Osteoblast (primary cell): ENCODE measurements around the gene PRKAG2. TPM values are rescaled to one million over a fixed set of nuclear protein-coding genes. Genes with fewer than 3 reads are reported as not detected.

Experiments used
- DNase-seq: peaks from one replicate; pipeline ENCODE4 v3.0.0; 2011; ENCODE audit warnings: low spot score, mixed read lengths; ENCODE audit not compliant: insufficient read length; ENCODE audit errors: missing footprints
- H2AFZ ChIP-seq: 2 replicates; pipeline ENCODE4 v1.6.0; 2011; ENCODE audit warnings: mild to moderate bottlenecking, low read length
- H3K27ac ChIP-seq: 2 replicates; pipeline ENCODE4 v1.5.1; 2011; ENCODE audit warnings: mild to moderate bottlenecking, low read depth, low read length, moderate library complexity
- H3K27me3 ChIP-seq: 2 replicates; pipeline ENCODE4 v1.6.0; 2012; ENCODE audit warnings: mild to moderate bottlenecking, control low read depth, inconsistent platforms, low read length, moderate library complexity; ENCODE audit not compliant: insufficient read depth
- H3K36me3 ChIP-seq: 2 replicates; pipeline ENCODE4 v1.5.1; 2011; ENCODE audit warnings: mild to moderate bottlenecking, low read length, control low read depth, moderate library complexity; ENCODE audit not compliant: insufficient read depth
- H3K4me1 ChIP-seq: 2 replicates; pipeline ENCODE4 v1.5.1; 2011; ENCODE audit warnings: mild to moderate bottlenecking, low read length, control low read depth, moderate library complexity; ENCODE audit not compliant: insufficient read depth
- H3K4me2 ChIP-seq: 2 replicates; pipeline ENCODE4 v1.6.0; 2011; ENCODE audit warnings: mild to moderate bottlenecking, low read length; ENCODE audit not compliant: insufficient read depth
- H3K4me3 ChIP-seq: fragments of 200-600 bp; sonication (generic); 3 replicates; pipeline ENCODE4 v1.5.1; 2012; ENCODE audit warnings: mild to moderate bottlenecking, low read length, inconsistent platforms; ENCODE audit not compliant: insufficient read depth
- H3K79me2 ChIP-seq: 2 replicates; pipeline ENCODE4 v1.6.0; 2012; ENCODE audit warnings: mild to moderate bottlenecking, low read length, control low read depth, inconsistent platforms; ENCODE audit not compliant: insufficient read depth
- H3K9me3 ChIP-seq: 2 replicates; pipeline ENCODE4 v1.5.1; 2011; ENCODE audit warnings: low read depth, low read length, control low read depth
- H4K20me1 ChIP-seq: 2 replicates; pipeline ENCODE4 v1.6.0; 2012; ENCODE audit warnings: mild to moderate bottlenecking, low read length, control low read depth; ENCODE audit not compliant: insufficient read depth
- CTCF ChIP-seq: IDR thresholded peaks from 2 replicates; pipeline ENCODE4 v1.5.1; 2011; ENCODE audit warnings: mild to moderate bottlenecking, low read depth, low read length, moderate library complexity; ENCODE audit errors: extremely low read depth
- total RNA-seq: library from RNA; depleted of rRNA; stranded (reverse); fragments of >200 nt; gene quantifications from 2 replicates; pipeline ENCODE4 v1.2.3, GENCODE V29; 2012

PRKAG2 gene
- total RNA-seq, 1 donor = 20.6 TPM

- H4K20me1 ChIP-seq = no peaks in the 10 kb centered on the region
- H3K4me3 ChIP-seq = no peak overlapping the region
- H3K27me3 ChIP-seq = peaks cover 54% of the 10 kb centered on the region
- no peaks in the 10 kb centered on the region for H3K4me1 ChIP-seq
- no peaks in the 10 kb centered on the region for H3K79me2 ChIP-seq
- no peak for DNase-seq
- TF ChIP-seq CTCF = no peak
- no peaks in the 10 kb centered on the region for H3K36me3 ChIP-seq
- no peaks in the 10 kb centered on the region for H3K9me3 ChIP-seq
- no peak overlapping the region for H3K27ac ChIP-seq
- no peak overlapping the region for H3K4me2 ChIP-seq
- H2AFZ ChIP-seq = no peak overlapping the region
Measured at GRCh38 chr7:151775547-151776443, 101.1 kb downstream of the PRKAG2 start.

- Histone ChIP-seq H3K27ac (no peak overlapping the region), H3K27me3 (peaks cover 63% of the 10 kb centered on the region), H3K4me1 (no peaks in the 10 kb centered on the region), H3K36me3 (no peaks in the 10 kb centered on the region), H3K4me2 (no peak overlapping the region), H4K20me1 (no peaks in the 10 kb centered on the region), H2AFZ (no peak overlapping the region), H3K9me3 (no peaks in the 10 kb centered on the region), H3K4me3 (no peak overlapping the region), H3K79me2 (no peaks in the 10 kb centered on the region)
- no peak for TF ChIP-seq CTCF
- DNase-seq = no peak
Measured at GRCh38 chr7:151774951-151775350, 102.0 kb downstream of the PRKAG2 start.

- H3K27ac ChIP-seq = no peak overlapping the region
- peaks cover 60% of the 10 kb centered on the region for H3K27me3 ChIP-seq
- no peak overlapping the region for H3K4me3 ChIP-seq
- no peaks in the 10 kb centered on the region for H3K4me1 ChIP-seq
- no peaks in the 10 kb centered on the region for H3K36me3 ChIP-seq
- H3K4me2 ChIP-seq = no peak overlapping the region
- H3K79me2 ChIP-seq = no peaks in the 10 kb centered on the region
- no peak for TF ChIP-seq CTCF
- H4K20me1 ChIP-seq = no peaks in the 10 kb centered on the region
- no peaks in the 10 kb centered on the region for H3K9me3 ChIP-seq
- H2AFZ ChIP-seq = no peak overlapping the region
- peak; percentile 82 for DNase-seq
Measured at GRCh38 chr7:151773797-151774196, 103.1 kb downstream of the PRKAG2 start.

- Histone ChIP-seq H3K36me3 (no peaks in the 10 kb centered on the region), H2AFZ (no peak overlapping the region), H3K27ac (no peak overlapping the region), H3K9me3 (no peaks in the 10 kb centered on the region), H3K27me3 (peaks cover 68% of the 10 kb centered on the region), H3K79me2 (no peaks in the 10 kb centered on the region), H3K4me3 (no peak overlapping the region), H3K4me1 (no peaks in the 10 kb centered on the region), H3K4me2 (no peak overlapping the region), H4K20me1 (no peaks in the 10 kb centered on the region)
- no peak for TF ChIP-seq CTCF
- DNase-seq = no peak
Measured at GRCh38 chr7:151770232-151770631, 106.7 kb downstream of the PRKAG2 start.
